SK-N-SH treated with all-trans-retinoic acid at 6 μM for 48 hours (cell line): Measurements from ENCODE around the gene MED27.
"Not testable (repeated sequence)": the region's sequence is repeated elsewhere in the genome, so short reads cannot be mapped to it uniquely, and the experiment has no call there.

Experiments
- ATAC-seq: fragments of 200-7000 bp; cut with Tn5 transposase; 3 replicates; pipeline ENCODE4 v1.9.1; 2020; ENCODE audit warnings: mild to moderate bottlenecking, moderate library complexity
- ARNTL ChIP-seq: fragments of 450-650 bp; formaldehyde crosslinking; IDR thresholded peaks from 2 replicates; pipeline ENCODE4 v1.5.0; 2020; ENCODE audit warnings: low read depth, mild to moderate bottlenecking, moderate library complexity, borderline replicate concordance
- CSDC2 ChIP-seq: fragments of 250-450 bp; sonication (Bioruptor Pico); IDR thresholded peaks from 2 replicates; pipeline ENCODE4 v1.5.0; 2020; ENCODE audit warnings: mild to moderate bottlenecking, moderate library complexity
- ESRRG ChIP-seq: fragments of 250-450 bp; sonication (Bioruptor Pico); IDR thresholded peaks from 2 replicates; pipeline ENCODE4 v1.6.1; 2021; ENCODE audit warnings: mild to moderate bottlenecking
- GLIS3 ChIP-seq: fragments of 250-450 bp; sonication (Bioruptor Pico); IDR thresholded peaks from 2 replicates; pipeline ENCODE4 v1.5.0; 2020; ENCODE audit warnings: mild to moderate bottlenecking, moderate library complexity
- ISL1 ChIP-seq: fragments of 250-450 bp; sonication (Bioruptor Pico); IDR thresholded peaks from 2 replicates; pipeline ENCODE4 v2.1.2; 2022; ENCODE audit warnings: mild to moderate bottlenecking, moderate library complexity
- OSR1 ChIP-seq: fragments of 250-450 bp; sonication (Bioruptor Pico); IDR thresholded peaks from 2 replicates; pipeline ENCODE4 v1.8.0; 2022; ENCODE audit warnings: moderate library complexity, mild to moderate bottlenecking, inconsistent platforms
- POU6F1 ChIP-seq: fragments of 250-450 bp; sonication (Bioruptor Pico); IDR thresholded peaks from 2 replicates; pipeline ENCODE4 v1.8.0; 2021; ENCODE audit warnings: low read depth, mild to moderate bottlenecking, moderate library complexity, borderline replicate concordance
- PPARA ChIP-seq: fragments of 250-450 bp; sonication (Bioruptor Pico); IDR thresholded peaks from 2 replicates; pipeline ENCODE4 v1.5.0; 2020; ENCODE audit warnings: mild to moderate bottlenecking, borderline replicate concordance
- RARB ChIP-seq: fragments of 250-450 bp; sonication (Bioruptor Pico); IDR thresholded peaks from 2 replicates; pipeline ENCODE4 v1.8.0; 2021; ENCODE audit warnings: mild to moderate bottlenecking, moderate library complexity
- SNAI2 ChIP-seq: fragments of 250-450 bp; sonication (Bioruptor Pico); IDR thresholded peaks from 2 replicates; pipeline ENCODE4 v1.5.0; 2020; ENCODE audit warnings: mild to moderate bottlenecking, moderate library complexity
- TCF4 ChIP-seq: fragments of 250-450 bp; sonication (Bioruptor Pico); IDR thresholded peaks from 2 replicates; pipeline ENCODE4 v1.8.0; 2021; ENCODE audit warnings: mild to moderate bottlenecking, moderate library complexity, borderline replicate concordance
- TOX ChIP-seq: fragments of 250-450 bp; sonication (Bioruptor Pico); IDR thresholded peaks from 2 replicates; pipeline ENCODE4 v1.8.0; 2021; ENCODE audit warnings: mild to moderate bottlenecking, moderate library complexity, borderline replicate concordance
- TSHZ2 ChIP-seq: fragments of 250-450 bp; sonication (Bioruptor Pico); IDR thresholded peaks from 2 replicates; pipeline ENCODE4 v1.5.0; 2020; ENCODE audit warnings: mild to moderate bottlenecking, moderate library complexity
- ZC3H10 ChIP-seq: fragments of 250-450 bp; sonication (Bioruptor Pico); IDR thresholded peaks from 2 replicates; pipeline ENCODE4 v1.5.1; 2021; ENCODE audit warnings: mild to moderate bottlenecking, moderate library complexity
- ZFP3 ChIP-seq: fragments of 250-450 bp; sonication (Bioruptor Pico); IDR thresholded peaks from 2 replicates; pipeline ENCODE4 v1.5.0; 2020; ENCODE audit warnings: mild to moderate bottlenecking, moderate library complexity
- ZFP30 ChIP-seq: fragments of 450-650 bp; formaldehyde crosslinking; IDR thresholded peaks from 2 replicates; pipeline ENCODE4 v1.5.0; 2022; ENCODE audit warnings: mild to moderate bottlenecking, moderate library complexity
- ZNF565 ChIP-seq: fragments of 450-650 bp; formaldehyde crosslinking; conservative IDR thresholded peaks from 2 replicates; pipeline ENCODE4 v1.5.0; 2020; ENCODE audit warnings: low read depth, mild to moderate bottlenecking, moderate library complexity
- ZNF8 ChIP-seq: fragments of 450-650 bp; formaldehyde crosslinking; IDR thresholded peaks from 2 replicates; pipeline ENCODE4 v1.5.0; 2020; ENCODE audit warnings: mild to moderate bottlenecking, moderate library complexity
- TF ChIP-seq, protein P1 (sequence below): fragments of 250-450 bp; sonication (Bioruptor Pico); IDR thresholded peaks from 2 replicates; pipeline ENCODE4 v1.5.1; 2020; ENCODE audit warnings: low read depth, mild to moderate bottlenecking, moderate library complexity
- TF ChIP-seq, protein P2 (sequence below): fragments of 250-450 bp; sonication (Bioruptor Pico); IDR thresholded peaks from 2 replicates; pipeline ENCODE4 v1.8.0; 2020; ENCODE audit warnings: mild to moderate bottlenecking, moderate library complexity, borderline replicate concordance
- TF ChIP-seq, protein P3 (sequence below): fragments of 250-450 bp; sonication (Bioruptor Pico); IDR thresholded peaks from 2 replicates; pipeline ENCODE4 v1.5.1; 2021; ENCODE audit warnings: mild to moderate bottlenecking, moderate library complexity

Gene MED27

GRCh38 chr9:132012704-132013357, 66.8 kb downstream of the MED27 start:
- no peak for ATAC-seq
- TF ChIP-seq, protein P1, sequence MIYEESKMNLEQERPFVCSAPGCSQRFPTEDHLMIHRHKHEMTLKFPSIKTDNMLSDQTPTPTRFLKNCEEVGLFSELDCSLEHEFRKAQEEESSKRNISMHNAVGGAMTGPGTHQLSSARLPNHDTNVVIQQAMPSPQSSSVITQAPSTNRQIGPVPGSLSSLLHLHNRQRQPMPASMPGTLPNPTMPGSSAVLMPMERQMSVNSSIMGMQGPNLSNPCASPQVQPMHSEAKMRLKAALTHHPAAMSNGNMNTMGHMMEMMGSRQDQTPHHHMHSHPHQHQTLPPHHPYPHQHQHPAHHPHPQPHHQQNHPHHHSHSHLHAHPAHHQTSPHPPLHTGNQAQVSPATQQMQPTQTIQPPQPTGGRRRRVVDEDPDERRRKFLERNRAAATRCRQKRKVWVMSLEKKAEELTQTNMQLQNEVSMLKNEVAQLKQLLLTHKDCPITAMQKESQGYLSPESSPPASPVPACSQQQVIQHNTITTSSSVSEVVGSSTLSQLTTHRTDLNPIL, result no peak
- TF ChIP-seq CSDC2 (CRISPR knock-in tag), result no peak
- no peak for TF ChIP-seq TSHZ2 (CRISPR knock-in tag)
- no peak for TF ChIP-seq ARNTL (CRISPR knock-in tag)
- no peak for TF ChIP-seq POU6F1 (CRISPR knock-in tag)
- TF ChIP-seq ZC3H10, result no peak
- TF ChIP-seq ZFP30 (CRISPR knock-in tag), result no peak
- no peak for TF ChIP-seq ESRRG (CRISPR knock-in tag)
- no peak for TF ChIP-seq SNAI2
- no peak for TF ChIP-seq TOX (CRISPR knock-in tag)
- no peak for TF ChIP-seq ZNF8 (CRISPR knock-in tag)
- TF ChIP-seq, protein P2, sequence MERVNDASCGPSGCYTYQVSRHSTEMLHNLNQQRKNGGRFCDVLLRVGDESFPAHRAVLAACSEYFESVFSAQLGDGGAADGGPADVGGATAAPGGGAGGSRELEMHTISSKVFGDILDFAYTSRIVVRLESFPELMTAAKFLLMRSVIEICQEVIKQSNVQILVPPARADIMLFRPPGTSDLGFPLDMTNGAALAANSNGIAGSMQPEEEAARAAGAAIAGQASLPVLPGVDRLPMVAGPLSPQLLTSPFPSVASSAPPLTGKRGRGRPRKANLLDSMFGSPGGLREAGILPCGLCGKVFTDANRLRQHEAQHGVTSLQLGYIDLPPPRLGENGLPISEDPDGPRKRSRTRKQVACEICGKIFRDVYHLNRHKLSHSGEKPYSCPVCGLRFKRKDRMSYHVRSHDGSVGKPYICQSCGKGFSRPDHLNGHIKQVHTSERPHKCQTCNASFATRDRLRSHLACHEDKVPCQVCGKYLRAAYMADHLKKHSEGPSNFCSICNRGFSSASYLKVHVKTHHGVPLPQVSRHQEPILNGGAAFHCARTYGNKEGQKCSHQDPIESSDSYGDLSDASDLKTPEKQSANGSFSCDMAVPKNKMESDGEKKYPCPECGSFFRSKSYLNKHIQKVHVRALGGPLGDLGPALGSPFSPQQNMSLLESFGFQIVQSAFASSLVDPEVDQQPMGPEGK (CRISPR knock-in tag), result no peak
- TF ChIP-seq GLIS3, result no peak
- no peak for TF ChIP-seq ZNF565 (CRISPR knock-in tag)
- TF ChIP-seq RARB, result no peak
- no peak for TF ChIP-seq TCF4
- no peak for TF ChIP-seq ISL1 (CRISPR knock-in tag)
- no peak for TF ChIP-seq PPARA (CRISPR knock-in tag)

DNA sequence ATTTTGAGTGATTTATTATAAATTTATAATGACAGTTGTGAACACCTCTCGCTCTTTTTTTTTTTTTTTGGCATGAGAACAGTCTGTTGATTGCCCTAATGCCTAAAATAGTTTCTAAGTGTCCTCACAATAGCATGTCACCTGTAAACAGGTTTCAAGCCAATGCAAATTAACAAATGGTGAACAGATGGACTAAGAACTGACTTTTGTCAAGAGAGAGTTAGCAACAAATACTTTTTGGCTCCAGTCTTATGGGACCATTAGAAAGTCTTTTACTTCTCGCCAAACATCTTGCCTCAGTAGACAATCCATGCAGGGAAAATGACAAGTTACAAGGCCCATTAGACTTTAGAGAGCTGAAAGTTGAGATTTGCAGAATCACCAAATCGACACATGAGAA, 67.8 kb downstream of the MED27 start:
- no peak for TF ChIP-seq SNAI2

GRCh38 chr9:132011309-132011708, 68.4 kb downstream of the MED27 start:
- ATAC-seq, result no peak
- no peak for TF ChIP-seq ESRRG (CRISPR knock-in tag)
- no peak for TF ChIP-seq ZNF565 (CRISPR knock-in tag)
- no peak for TF ChIP-seq TOX (CRISPR knock-in tag)
- TF ChIP-seq ZFP30 (CRISPR knock-in tag), result no peak
- TF ChIP-seq, protein P3, sequence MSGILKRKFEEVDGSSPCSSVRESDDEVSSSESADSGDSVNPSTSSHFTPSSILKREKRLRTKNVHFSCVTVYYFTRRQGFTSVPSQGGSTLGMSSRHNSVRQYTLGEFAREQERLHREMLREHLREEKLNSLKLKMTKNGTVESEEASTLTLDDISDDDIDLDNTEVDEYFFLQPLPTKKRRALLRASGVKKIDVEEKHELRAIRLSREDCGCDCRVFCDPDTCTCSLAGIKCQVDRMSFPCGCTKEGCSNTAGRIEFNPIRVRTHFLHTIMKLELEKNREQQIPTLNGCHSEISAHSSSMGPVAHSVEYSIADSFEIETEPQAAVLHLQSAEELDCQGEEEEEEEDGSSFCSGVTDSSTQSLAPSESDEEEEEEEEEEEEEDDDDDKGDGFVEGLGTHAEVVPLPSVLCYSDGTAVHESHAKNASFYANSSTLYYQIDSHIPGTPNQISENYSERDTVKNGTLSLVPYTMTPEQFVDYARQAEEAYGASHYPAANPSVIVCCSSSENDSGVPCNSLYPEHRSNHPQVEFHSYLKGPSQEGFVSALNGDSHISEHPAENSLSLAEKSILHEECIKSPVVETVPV, result no peak
- no peak for TF ChIP-seq ZFP3
- TF ChIP-seq CSDC2 (CRISPR knock-in tag), result no peak
- no peak for TF ChIP-seq PPARA (CRISPR knock-in tag)
- no peak for TF ChIP-seq OSR1
- no peak for TF ChIP-seq POU6F1 (CRISPR knock-in tag)
- TF ChIP-seq ISL1 (CRISPR knock-in tag), result no peak
- TF ChIP-seq, protein P2 (CRISPR knock-in tag), result no peak
- no peak for TF ChIP-seq ZNF8 (CRISPR knock-in tag)
- no peak for TF ChIP-seq RARB
- TF ChIP-seq GLIS3, result no peak
- no peak for TF ChIP-seq ARNTL (CRISPR knock-in tag)

More for the DNA sequence above, 67.8 kb downstream of the MED27 start:
- no peak for ATAC-seq

DNA sequence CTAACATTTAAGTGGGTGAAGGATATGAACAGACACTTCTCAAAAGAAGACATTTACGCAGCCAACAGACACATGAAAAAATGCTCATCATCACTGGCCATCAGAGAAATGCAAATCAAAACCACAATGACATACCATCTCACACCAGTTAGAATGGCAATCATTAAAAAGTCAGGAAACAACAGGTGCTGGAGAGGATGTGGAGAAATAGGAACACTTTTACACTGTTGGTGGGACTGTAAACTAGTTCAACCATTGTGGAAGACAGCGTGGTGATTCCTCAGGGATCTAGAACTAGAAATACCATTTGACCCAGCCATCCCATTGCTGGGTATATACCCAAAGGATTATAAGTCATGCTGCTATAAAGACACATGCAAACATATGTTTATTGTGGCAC, 69.5 kb downstream of the MED27 start:
- not testable (repeated sequence) for ATAC-seq
